ENCODE results near the gene SCG3. TPM values are rescaled to one million over a fixed set of nuclear protein-coding genes. Genes with fewer than 3 reads are reported as not detected.
A peak's percentile ranks its signal among the peaks of the same experiment; 100 is the strongest.
"Not testable (repeated sequence)": the region's sequence is repeated elsewhere in the genome, so short reads cannot be mapped to it uniquely, and the experiment has no call there.

The SCG3 gene
- 0.18 TPM for total RNA-seq

- DNase-seq (ENCODE audit: low spot score), result peak; percentile 72
Observed at GRCh38 chr15:51681303-51681963, at the start of gene SCG3. Gene SCG3 (plus strand): TSS chr15:51681503. CDS start chr15:51681756, 253 bp downstream.

GRCh38 chr15:51634591-51635198 is 46.6 kb upstream of the SCG3 start:
- no peak for DNase-seq (ENCODE audit: low spot score)

GRCh38 chr15:51641490-51642130 is 39.7 kb upstream of the SCG3 start:
- no peak for DNase-seq (ENCODE audit: low spot score)

GRCh38 chr15:51642696-51643095 is 38.6 kb upstream of the SCG3 start:
- no peak for DNase-seq (ENCODE audit: low spot score)

GRCh38 chr15:51647128-51647562 is 34.2 kb upstream of the SCG3 start:
- DNase-seq (ENCODE audit: low spot score), result peak; percentile 49

- DNase-seq (ENCODE audit: low spot score), result not testable (repeated sequence)
Observed at GRCh38 chr15:51648101-51648500, 33.2 kb upstream of the SCG3 start.

GRCh38 chr15:51648643-51649042 is 32.7 kb upstream of the SCG3 start:
- DNase-seq (ENCODE audit: low spot score), result not testable (repeated sequence)

GRCh38 chr15:51649659-51650521 is 31.4 kb upstream of the SCG3 start:
- DNase-seq (ENCODE audit: low spot score), result peak; percentile 51

- no peak for DNase-seq (ENCODE audit: low spot score)
Observed at GRCh38 chr15:51652084-51652668, 29.1 kb upstream of the SCG3 start.

- not testable (repeated sequence) for DNase-seq (ENCODE audit: low spot score)
Observed at GRCh38 chr15:51655401-51656057, 25.8 kb upstream of the SCG3 start.

GRCh38 chr15:51658664-51659063 is 22.6 kb upstream of the SCG3 start:
- no peak for DNase-seq (ENCODE audit: low spot score)

- DNase-seq (ENCODE audit: low spot score), result no peak
Observed at GRCh38 chr15:51661072-51661471, 20.2 kb upstream of the SCG3 start.

- no peak for DNase-seq (ENCODE audit: low spot score)
Observed at GRCh38 chr15:51667478-51667877, 13.8 kb upstream of the SCG3 start.

GRCh38 chr15:51668446-51668845 is 12.9 kb upstream of the SCG3 start:
- DNase-seq (ENCODE audit: low spot score), result no peak

- DNase-seq (ENCODE audit: low spot score), result no peak
Observed at GRCh38 chr15:51669381-51669780, 11.9 kb upstream of the SCG3 start.

- no peak for DNase-seq (ENCODE audit: low spot score)
Observed at GRCh38 chr15:51672155-51672687, 9.1 kb upstream of the SCG3 start.

GRCh38 chr15:51672913-51673857 is 8.1 kb upstream of the SCG3 start:
- no peak for DNase-seq (ENCODE audit: low spot score)

GRCh38 chr15:51675234-51675633 is 6.1 kb upstream of the SCG3 start:
- no peak for DNase-seq (ENCODE audit: low spot score)

GRCh38 chr15:51677021-51677420 is 4.3 kb upstream of the SCG3 start:
- DNase-seq (ENCODE audit: low spot score), result no peak

- no peak for DNase-seq (ENCODE audit: low spot score)
Observed at GRCh38 chr15:51677452-51677851, 3.9 kb upstream of the SCG3 start.
